Aorta (tissue), 5 donors: ENCODE data around the gene CCDC195. TPM values are rescaled to one million over a fixed set of nuclear protein-coding genes. Genes with fewer than 3 reads are reported as not detected.

ENCODE experiments used
- ATAC-seq: fragments of 200-7000 bp; cut with Tn5 transposase; one replicate; pipeline ENCODE4 v1.9.1; 2022; ENCODE audit warnings: moderate library complexity; ENCODE audit not compliant: low FRiP score
- DNase-seq, 2 donors: peaks; one replicate each; pipeline ENCODE4 v3.0.0-alpha.2; 2020
- H3K27ac ChIP-seq, 2 donors: one replicate each; pipeline ENCODE4 v1.5.1; 2013; ENCODE audit warnings: low read length in 2 of 2, mild to moderate bottlenecking in 2 of 2, moderate library complexity in 2 of 2, control low read depth in 1 of 2, inconsistent platforms in 1 of 2, low read depth in 1 of 2
- H3K27me3 ChIP-seq, 2 donors: one replicate each; pipeline ENCODE4 v1.6.1; 2013; ENCODE audit warnings: control low read depth in 1 of 2, low read length in 1 of 2, mild to moderate bottlenecking in 1 of 2, moderate library complexity in 1 of 2; ENCODE audit not compliant: insufficient read depth in 2 of 2, control insufficient read depth in 1 of 2
- H3K36me3 ChIP-seq, 2 donors: one replicate each; pipeline ENCODE4 v1.6.1; 2013; ENCODE audit warnings: control low read depth in 1 of 2, low read length in 1 of 2, mild to moderate bottlenecking in 1 of 2; ENCODE audit not compliant: insufficient read depth in 2 of 2, control insufficient read depth in 1 of 2
- H3K4me1 ChIP-seq, 2 donors: one replicate each; pipeline ENCODE4 v1.6.1; 2013; ENCODE audit warnings: low read length in 2 of 2, control low read depth in 1 of 2, mild to moderate bottlenecking in 1 of 2, moderate library complexity in 1 of 2; ENCODE audit not compliant: insufficient read depth in 2 of 2, control insufficient read depth in 1 of 2
- H3K4me3 ChIP-seq, 2 donors: one replicate each; pipeline ENCODE4 v1.5.1; 2013; ENCODE audit warnings: low read length in 2 of 2, control low read depth in 1 of 2, mild to moderate bottlenecking in 1 of 2
- H3K9me3 ChIP-seq: one replicate; pipeline ENCODE4 v1.6.1; 2013; ENCODE audit warnings: mild to moderate bottlenecking, low read length; ENCODE audit not compliant: control insufficient read depth
- WGBS, 2 donors: extraction: QIAGEN DNeasy Blood & Tissue Kit; methylation state at CpG; one replicate each; pipeline ENCODE4 v1.1.7; 2013; 5-methylcytosine and 5-hydroxymethylcytosine counted together
- intact Hi-C, 2 donors: fragments of 100-400 bp; cut with DNase I; formaldehyde crosslinking; loops; one replicate each; pipeline versions ENCODE4 v1.14.2 to v1.15.0; 2022
- polyA plus RNA-seq, 2 donors: library from polyadenylated mRNA; stranded (reverse); fragments of 200-250 nt; gene quantifications; one replicate each; pipeline ENCODE4 v1.2.3, GENCODE V29; 2013
- total RNA-seq, 2 donors: library from RNA; stranded (reverse); fragmentation: NEBNext Ultra II Directional; extraction: Animal tissue kit (Norgen Biotek cat#: 25700); gene quantifications; one replicate each; pipeline ENCODE4 v1.2.1, GENCODE V29; 2021
- donor health status: healthy with polysubstance abuse.
- donor health status: Bipolar disorder and iron deficiency.
- donor health status: DM: no; HTN: no; CAD: no.
- donor health status: DM: no; HTN: no; CAD: no.
- donor health status: DM: yes; HTN: yes; CAD: no.

Gene CCDC195
- total and polyA plus RNA-seq, 4 donors, result not detected

GRCh38 chr2:224711381-224711780 lies 4.8 kb downstream of the CCDC195 start:
- 88 to 89% methylated on average over 3 of the region's 3 CpGs for WGBS, 2 donors
- peaks cover 2% of the 10 kb centered on the region for H3K9me3 ChIP-seq
- intact Hi-C loops, result no loop called here
- H3K4me1 ChIP-seq, result no peaks in the 10 kb centered on the region
- H3K4me3 ChIP-seq, result no peak overlapping the region
- H3K36me3 ChIP-seq, result no peaks in the 10 kb centered on the region
- DNase-seq (no peak), ATAC-seq (no peak)
- no peak overlapping the region for H3K27ac ChIP-seq
- no peaks in the 10 kb centered on the region for H3K27me3 ChIP-seq

GRCh38 chr2:224709301-224709700 lies 6.9 kb downstream of the CCDC195 start:
- WGBS, 2 donors, result 70 to 71% methylated on average over 3 of the region's 3 CpGs
- Histone ChIP-seq H3K4me1 (no peaks in the 10 kb centered on the region), H3K4me3 (no peak overlapping the region), H3K27me3 (no peaks in the 10 kb centered on the region), H3K9me3 (no peaks in the 10 kb centered on the region), H3K27ac (no peak overlapping the region), H3K36me3 (no peaks in the 10 kb centered on the region)
- no peak for ATAC-seq
- intact Hi-C loops, result no loop called here
- no peak for DNase-seq

GRCh38 chr2:224694502-224694901 lies 21.7 kb downstream of the CCDC195 start:
- ATAC-seq, result no peak
- 41 to 45% methylated on average over 3 of the region's 3 CpGs for WGBS, 2 donors
- Histone ChIP-seq H3K36me3 (no peaks in the 10 kb centered on the region), H3K27ac (no peak overlapping the region), H3K4me1 (no peaks in the 10 kb centered on the region), H3K4me3 (no peak overlapping the region), H3K9me3 (no peaks in the 10 kb centered on the region), H3K27me3 (no peaks in the 10 kb centered on the region)
- DNase-seq, result no peak
- intact Hi-C loops, result no loop called here

GRCh38 chr2:224691563-224691962 lies 24.6 kb downstream of the CCDC195 start:
- Histone ChIP-seq H3K27me3 (no peaks in the 10 kb centered on the region), H3K27ac (no peak overlapping the region), H3K36me3 (no peaks in the 10 kb centered on the region), H3K4me3 (no peak overlapping the region), H3K4me1 (no peaks in the 10 kb centered on the region), H3K9me3 (no peaks in the 10 kb centered on the region)
- ATAC-seq (no peak), DNase-seq (no peak)
- intact Hi-C loops, result no loop called here
- WGBS, 2 donors, result 42 to 52% methylated on average over 2 of the region's 2 CpGs

- Histone ChIP-seq H3K4me3 (no peak overlapping the region), H3K27me3 (no peaks in the 10 kb centered on the region), H3K9me3 (no peaks in the 10 kb centered on the region), H3K4me1 (no peaks in the 10 kb centered on the region), H3K27ac (no peak overlapping the region), H3K36me3 (no peaks in the 10 kb centered on the region)
- intact Hi-C loops, result no loop called here
- no peak for ATAC-seq
- no peak for DNase-seq
- WGBS, 2 donors, result 62 to 67% methylated on average over 2 of the region's 2 CpGs
These were observed 25.3 kb downstream of the CCDC195 start for GRCh38 chr2:224690868-224691267.

- no peak for DNase-seq
- Histone ChIP-seq H3K27me3 (no peaks in the 10 kb centered on the region), H3K4me1 (no peaks in the 10 kb centered on the region), H3K9me3 (no peaks in the 10 kb centered on the region), H3K4me3 (no peak overlapping the region), H3K36me3 (no peaks in the 10 kb centered on the region), H3K27ac (no peak overlapping the region)
- WGBS, 2 donors, result 88 to 89% methylated on average over 2 of the region's 2 CpGs
- intact Hi-C loops, result no loop called here
- ATAC-seq, result no peak
These were observed 26.6 kb downstream of the CCDC195 start for GRCh38 chr2:224689539-224689938.

- no peak for DNase-seq
These were observed 27.2 kb downstream of the CCDC195 start for GRCh38 chr2:224688997-224689396.

GRCh38 chr2:224687156-224687555 lies 29.0 kb downstream of the CCDC195 start:
- intact Hi-C loops, result no loop called here
- Histone ChIP-seq H3K4me3 (no peak overlapping the region), H3K4me1 (no peaks in the 10 kb centered on the region), H3K27ac (no peak overlapping the region), H3K36me3 (no peaks in the 10 kb centered on the region), H3K9me3 (no peaks in the 10 kb centered on the region), H3K27me3 (no peaks in the 10 kb centered on the region)
- DNase-seq, result no peak
- WGBS, 2 donors, result 78 to 84% methylated on average over 4 of the region's 4 CpGs
- ATAC-seq, result no peak

More at GRCh38 chr2:224688997-224689396, 27.2 kb downstream of the CCDC195 start:
- no peak overlapping the region for H3K27ac ChIP-seq
- no peaks in the 10 kb centered on the region for H3K4me1 ChIP-seq
- H3K9me3 ChIP-seq, result no peaks in the 10 kb centered on the region
- H3K4me3 ChIP-seq, result no peak overlapping the region
- ATAC-seq, result no peak
- no peaks in the 10 kb centered on the region for H3K36me3 ChIP-seq
- intact Hi-C loops, result no loop called here
- H3K27me3 ChIP-seq, result no peaks in the 10 kb centered on the region
- WGBS, 2 donors, result 91 to 96% methylated on average over 2 of the region's 2 CpGs

- ATAC-seq (no peak), DNase-seq (no peak)
- no peaks in the 10 kb centered on the region for H3K4me1 ChIP-seq
- no peaks in the 10 kb centered on the region for H3K36me3 ChIP-seq
- no peaks in the 10 kb centered on the region for H3K9me3 ChIP-seq
- no peaks in the 10 kb centered on the region for H3K27me3 ChIP-seq
- intact Hi-C loops, result no loop called here
- no peak overlapping the region for H3K4me3 ChIP-seq
- no peak overlapping the region for H3K27ac ChIP-seq
These were observed 31.0 kb downstream of the CCDC195 start for GRCh38 chr2:224685121-224685520.
